HFFc6 (cell line): ENCODE data around the gene ABHD8. TPM values are rescaled to one million over a fixed set of nuclear protein-coding genes. Genes with fewer than 3 reads are reported as not detected.
"Not testable (repeated sequence)": the region's sequence is repeated elsewhere in the genome, so short reads cannot be mapped to it uniquely, and the experiment has no call there.

Experiments used
- DNase-seq: peaks from one replicate; pipeline ENCODE4 v3.0.0-alpha.2; 2018
- H3K27ac Mint-ChIP-seq: 2 replicates; pipeline ENCODE4 v1.8.0; 2020; ENCODE audit warnings: mild to moderate bottlenecking, mixed read lengths
- H3K27me3 Mint-ChIP-seq: 2 replicates; pipeline ENCODE4 v1.8.0; 2021; ENCODE audit warnings: mild to moderate bottlenecking, moderate library complexity, mixed read lengths; ENCODE audit not compliant: insufficient read depth
- H3K36me3 Mint-ChIP-seq: 2 replicates; pipeline ENCODE4 v1.8.0; 2021; ENCODE audit warnings: low read depth, mixed read lengths
- H3K4me1 Mint-ChIP-seq: 2 replicates; pipeline ENCODE4 v1.8.0; 2020; ENCODE audit warnings: low read depth, mixed read lengths
- H3K4me3 Mint-ChIP-seq: 2 replicates; pipeline ENCODE4 v1.8.0; 2020; ENCODE audit warnings: mild to moderate bottlenecking, moderate library complexity, mixed read lengths
- H3K9me3 Mint-ChIP-seq: 2 replicates; pipeline ENCODE4 v1.8.0; 2020; ENCODE audit warnings: mild to moderate bottlenecking, mixed read lengths
- CTCF ChIP-seq: fragments of 200-600 bp; sonication (generic); IDR thresholded peaks from 2 replicates; pipeline ENCODE4 v1.5.0; 2021; ENCODE audit warnings: antibody characterized with exemption, mild to moderate bottlenecking
- total RNA-seq, 6 experiments: library from RNA; stranded (reverse); fragmentation: NEBNext Ultra II Directional; extraction: Animal tissue kit (Norgen Biotek cat#: 25700); gene quantifications; 2 replicates in 1 of 6; 3 replicates in 5 of 6; pipeline ENCODE4 v1.2.3, GENCODE V29; 2021

Gene ABHD8
- total RNA-seq, 6 experiments from 2014 or later: 6.7 to 9.9 (median 8.9) TPM

DNA sequence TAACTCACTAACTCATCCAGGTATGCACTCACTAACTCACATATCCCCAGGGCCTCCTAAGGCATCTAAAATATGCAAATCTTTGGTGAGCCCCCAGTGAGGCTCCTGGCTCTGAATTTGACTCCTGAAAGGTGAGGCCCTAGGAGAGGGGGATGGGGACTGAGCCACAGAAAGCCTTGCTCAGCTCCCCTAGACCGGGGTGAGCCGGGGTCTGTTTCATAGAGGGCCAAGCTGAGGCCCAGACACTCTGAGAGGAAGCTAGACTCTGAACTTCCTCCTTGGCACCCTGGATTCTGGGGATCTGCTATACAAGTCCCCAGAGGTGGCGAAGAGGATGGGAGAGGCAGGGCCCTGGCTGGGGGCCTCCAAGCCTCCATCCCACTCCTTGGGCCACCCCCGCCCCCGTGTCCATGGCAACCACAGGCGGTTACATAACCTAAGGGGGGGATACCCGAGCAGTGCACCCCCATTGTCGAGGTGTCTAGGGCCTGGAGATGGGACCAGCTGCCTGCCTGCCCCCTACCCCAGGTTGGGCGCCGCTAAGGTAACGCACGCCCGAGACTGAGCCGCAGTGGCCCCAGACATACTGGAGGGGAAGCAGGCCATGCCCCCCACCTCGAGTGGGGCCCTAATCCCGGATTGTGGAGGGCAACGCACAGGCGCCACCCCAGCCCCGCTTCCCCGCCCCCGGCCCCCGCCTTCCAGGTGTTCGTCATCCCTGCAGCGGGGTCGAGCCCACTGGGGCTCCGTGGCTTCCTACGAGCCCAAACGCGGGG, 646 bp downstream of the ABHD8 start:
- peak overlapping the region; percentile 73 for H3K4me3 Mint-ChIP-seq
- H3K27me3 Mint-ChIP-seq: no peaks in the 10 kb centered on the region; the same call in none of the 2 replicates
- peaks cover 13% of the 10 kb centered on the region; the same call in 1 of the 2 replicates for H3K36me3 Mint-ChIP-seq
- H3K9me3 Mint-ChIP-seq: no peaks in the 10 kb centered on the region
- no peak for DNase-seq
- H3K27ac Mint-ChIP-seq: no peak overlapping the region
- H3K4me1 Mint-ChIP-seq: peaks cover 35% of the 10 kb centered on the region
- no peak for TF ChIP-seq CTCF

DNA sequence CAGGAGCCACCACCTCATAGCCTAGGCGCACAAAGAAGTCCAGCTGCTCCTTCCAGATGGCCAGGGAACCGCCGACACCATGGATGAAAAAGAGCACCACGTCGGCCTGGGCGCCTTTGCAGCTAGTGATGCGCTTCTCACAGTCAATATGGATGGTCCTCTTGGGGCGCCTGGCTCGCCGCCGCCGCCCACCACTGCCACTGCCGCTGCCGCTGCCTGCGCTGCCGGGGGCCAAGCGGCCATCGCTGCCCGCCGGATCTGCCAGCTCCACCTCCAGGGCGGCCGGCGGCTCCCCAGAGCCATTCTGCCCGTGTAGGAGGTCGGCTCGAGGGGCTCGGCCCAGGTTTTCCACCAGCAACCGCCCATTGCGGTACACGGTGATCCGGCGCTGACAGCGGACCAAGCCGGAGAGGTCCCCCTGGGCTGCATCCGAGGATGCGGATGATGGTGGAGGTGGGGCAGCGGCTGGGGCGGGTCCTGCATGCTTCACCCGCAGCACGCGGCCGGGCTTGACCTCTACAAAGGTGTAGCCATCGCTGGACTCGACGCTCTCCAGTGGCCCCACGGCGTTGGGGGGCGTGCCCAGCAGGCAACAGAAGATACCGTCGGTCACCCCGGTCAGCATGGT, 2.1 kb downstream of the ABHD8 start:
- DNase-seq: no peak
- peaks cover 35% of the 10 kb centered on the region for H3K4me1 Mint-ChIP-seq
- H3K9me3 Mint-ChIP-seq: no peaks in the 10 kb centered on the region
- peaks cover 13% of the 10 kb centered on the region; the same call in 1 of the 2 replicates for H3K36me3 Mint-ChIP-seq
- no peak for TF ChIP-seq CTCF
- no peak overlapping the region for H3K4me3 Mint-ChIP-seq
- H3K27ac Mint-ChIP-seq: no peak overlapping the region
- no peaks in the 10 kb centered on the region; the same call in 1 of the 2 replicates for H3K27me3 Mint-ChIP-seq

DNA sequence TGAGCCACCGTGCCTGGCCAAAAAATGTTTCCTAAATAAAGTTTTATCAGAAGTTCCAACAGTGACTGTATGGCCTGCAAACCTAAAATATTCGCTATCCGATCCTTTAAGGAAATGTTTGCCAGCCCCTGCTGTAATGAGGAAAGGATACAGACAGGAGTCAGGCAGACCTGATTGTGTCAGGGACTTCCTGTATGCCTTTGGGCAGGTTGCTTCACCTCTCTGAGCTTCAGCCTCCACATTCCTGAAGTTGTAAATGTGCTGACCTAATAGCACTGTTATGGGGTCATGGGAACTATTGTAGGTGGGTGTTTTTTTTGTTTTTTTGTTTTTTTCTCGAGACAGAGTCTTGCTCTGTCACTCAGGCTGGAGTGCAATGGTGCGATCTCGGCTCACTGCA, 6.2 kb downstream of the ABHD8 start:
- Mint-ChIP-seq H3K36me3 (peaks cover 11% of the 10 kb centered on the region; the same call in 1 of the 2 replicates), H3K9me3 (no peaks in the 10 kb centered on the region), H3K4me1 (peaks cover 16% of the 10 kb centered on the region), H3K4me3 (no peak overlapping the region), H3K27ac (no peak overlapping the region), H3K27me3 (no peaks in the 10 kb centered on the region; the same call in 1 of the 2 replicates)
- no peak for DNase-seq
- TF ChIP-seq CTCF: no peak

DNA sequence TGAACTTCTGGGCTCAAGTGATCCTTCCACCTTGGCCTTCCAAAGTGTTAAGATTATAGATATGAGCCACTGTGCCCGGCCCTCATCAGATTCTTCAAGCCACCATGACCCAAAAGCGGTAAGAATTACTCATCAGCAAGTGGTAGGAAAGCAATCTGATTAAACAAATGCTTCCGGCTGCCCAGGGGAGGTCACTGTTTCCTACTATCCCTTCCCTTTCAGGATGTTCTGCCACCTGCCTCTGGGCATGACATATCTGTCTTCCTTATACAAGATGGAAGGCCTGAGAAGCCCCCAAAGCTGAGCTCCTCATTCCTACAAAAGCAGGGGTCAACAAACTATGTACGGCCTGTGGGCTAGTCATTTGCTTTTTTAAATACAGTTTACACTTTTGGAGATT, 7.0 kb downstream of the ABHD8 start:
- H3K27me3 Mint-ChIP-seq: no peaks in the 10 kb centered on the region
- H3K9me3 Mint-ChIP-seq: no peaks in the 10 kb centered on the region
- peak; percentile 59 for DNase-seq
- peak overlapping the region; percentile 16; the same call in 1 of the 2 replicates for H3K27ac Mint-ChIP-seq
- TF ChIP-seq CTCF: peak; percentile 45
- H3K4me3 Mint-ChIP-seq: no peak overlapping the region
- peaks cover 5% of the 10 kb centered on the region; the same call in 1 of the 2 replicates for H3K36me3 Mint-ChIP-seq
- H3K4me1 Mint-ChIP-seq: peaks cover 15% of the 10 kb centered on the region

GRCh38 chr19:17295551-17295950, 7.7 kb downstream of the ABHD8 start:
- not testable (repeated sequence) for H3K36me3 Mint-ChIP-seq, H3K27me3 Mint-ChIP-seq, H3K27ac Mint-ChIP-seq, H3K9me3 Mint-ChIP-seq, H3K4me3 Mint-ChIP-seq, DNase-seq
- peaks cover 15% of the 10 kb centered on the region for H3K4me1 Mint-ChIP-seq
